A673 (cell line): ENCODE measurements around the gene PCNX1. TPM values are rescaled to one million over a fixed set of nuclear protein-coding genes. Genes with fewer than 3 reads are reported as not detected.

ENCODE experiments used
- BruUV-seq: library from RNA; stranded (reverse); fragments of 400-500 nt; replicated peaks from 2 replicates; lab custom pipeline; 2021; lab: Mats Ljungman, UMichigan
- CTCF ChIA-PET: fragments of 300-600 bp; sonication (Branson Sonifier 250); formaldehyde crosslinking; loops from one replicate; lab custom pipeline; 2022; ENCODE audit warnings: antibody characterized with exemption; lab: Charles Lee
- POLR2A ChIA-PET: fragments of 300-600 bp; sonication (Branson Sonifier 250); formaldehyde crosslinking; loops from one replicate; lab custom pipeline; 2022; ENCODE audit warnings: antibody characterized with exemption; ENCODE audit not compliant: low non-redundant PET; lab: Charles Lee
- DNase-seq: peaks from one replicate; pipeline ENCODE4 v3.0.0-alpha.2; 2015; ENCODE audit warnings: low spot score
- H3K27ac ChIP-seq: fragments of 200-600 bp; sonication (generic); 2 replicates; pipeline ENCODE4 v1.5.1; 2016; ENCODE audit warnings: mixed run types, low read depth, mild to moderate bottlenecking, mixed read lengths, antibody characterized with exemption, low read length; ENCODE audit not compliant: poor library complexity, severe bottlenecking
- H3K27me3 ChIP-seq: fragments of 200-600 bp; sonication (generic); replicated peaks from 2 replicates; pipeline ENCODE4 v1.6.1; 2017; ENCODE audit warnings: mixed run types, low read depth, mild to moderate bottlenecking, mixed read lengths, antibody characterized with exemption, low read length; ENCODE audit not compliant: insufficient read depth, poor library complexity
- H3K36me3 ChIP-seq: fragments of 200-600 bp; sonication (generic); 2 replicates; pipeline ENCODE4 v1.6.1; 2016; ENCODE audit warnings: mixed run types, mild to moderate bottlenecking, mixed read lengths, antibody characterized with exemption, low read length; ENCODE audit not compliant: insufficient read depth, poor library complexity, severe bottlenecking
- H3K4me1 ChIP-seq: fragments of 200-600 bp; sonication (generic); 2 replicates; pipeline ENCODE4 v1.6.1; 2017; ENCODE audit warnings: mixed run types, mild to moderate bottlenecking, mixed read lengths, antibody characterized with exemption, low read length; ENCODE audit not compliant: insufficient read depth, poor library complexity, severe bottlenecking
- H3K4me3 ChIP-seq: fragments of 200-600 bp; sonication (generic); 2 replicates; pipeline ENCODE4 v1.5.1; 2016; ENCODE audit warnings: low read depth, mixed run types, mild to moderate bottlenecking, mixed read lengths, low read length; ENCODE audit not compliant: poor library complexity, severe bottlenecking
- H3K9me3 ChIP-seq: fragments of 200-600 bp; sonication (generic); 2 replicates; pipeline ENCODE4 v1.6.1; 2016; ENCODE audit warnings: mixed run types, low read depth, mild to moderate bottlenecking, mixed read lengths, antibody characterized with exemption, low read length; ENCODE audit not compliant: poor library complexity, severe bottlenecking
- EZH2 ChIP-seq: fragments of 200-600 bp; sonication (generic); IDR thresholded peaks from 2 replicates; pipeline ENCODE4 v1.6.1; 2017; ENCODE audit warnings: borderline replicate concordance, low read depth, mild to moderate bottlenecking, mixed read lengths, antibody characterized with exemption, low read length; ENCODE audit not compliant: poor library complexity, severe bottlenecking
- intact Hi-C: fragments of 100-400 bp; cut with micrococcal nuclease; formaldehyde crosslinking; loops from one replicate; pipeline ENCODE4 v1.10.0; 2022; ENCODE audit not compliant: unreplicated experiment
- total RNA-seq: library from RNA; stranded (reverse); gene quantifications from 2 replicates; pipeline ENCODE4 v1.2.3, GENCODE V29; 2021
- TF ChIP-seq, protein P1 (sequence below): fragments of 300-800, 200-600 bp; sonication (generic); conservative IDR thresholded peaks from 2 replicates; pipeline ENCODE4 v1.5.1; 2017; ENCODE audit warnings: low read depth, mild to moderate bottlenecking, antibody characterized with exemption, low read length, moderate library complexity, mixed read lengths

Gene PCNX1
- total RNA-seq, 1 experiment from 2014 or later = 60.7 TPM

- H3K4me3 ChIP-seq = no peak overlapping the region
- CTCF ChIA-PET = no interaction called here
- no TSS peak for BruUV-seq
- no peaks in the 10 kb centered on the region for H3K27me3 ChIP-seq
- DNase-seq = no peak
- no peak overlapping the region for H3K27ac ChIP-seq
- H3K9me3 ChIP-seq = peaks cover 7% of the 10 kb centered on the region
- TF ChIP-seq EZH2 = no peak
- TF ChIP-seq, protein P1, sequence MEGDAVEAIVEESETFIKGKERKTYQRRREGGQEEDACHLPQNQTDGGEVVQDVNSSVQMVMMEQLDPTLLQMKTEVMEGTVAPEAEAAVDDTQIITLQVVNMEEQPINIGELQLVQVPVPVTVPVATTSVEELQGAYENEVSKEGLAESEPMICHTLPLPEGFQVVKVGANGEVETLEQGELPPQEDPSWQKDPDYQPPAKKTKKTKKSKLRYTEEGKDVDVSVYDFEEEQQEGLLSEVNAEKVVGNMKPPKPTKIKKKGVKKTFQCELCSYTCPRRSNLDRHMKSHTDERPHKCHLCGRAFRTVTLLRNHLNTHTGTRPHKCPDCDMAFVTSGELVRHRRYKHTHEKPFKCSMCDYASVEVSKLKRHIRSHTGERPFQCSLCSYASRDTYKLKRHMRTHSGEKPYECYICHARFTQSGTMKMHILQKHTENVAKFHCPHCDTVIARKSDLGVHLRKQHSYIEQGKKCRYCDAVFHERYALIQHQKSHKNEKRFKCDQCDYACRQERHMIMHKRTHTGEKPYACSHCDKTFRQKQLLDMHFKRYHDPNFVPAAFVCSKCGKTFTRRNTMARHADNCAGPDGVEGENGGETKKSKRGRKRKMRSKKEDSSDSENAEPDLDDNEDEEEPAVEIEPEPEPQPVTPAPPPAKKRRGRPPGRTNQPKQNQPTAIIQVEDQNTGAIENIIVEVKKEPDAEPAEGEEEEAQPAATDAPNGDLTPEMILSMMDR = no peak
- POLR2A ChIA-PET = no interaction called here
- H3K36me3 ChIP-seq = peaks cover 34% of the 10 kb centered on the region
- intact Hi-C loops = no loop called here
- H3K4me1 ChIP-seq = no peaks in the 10 kb centered on the region
These were observed 129.2 kb downstream of the PCNX1 start for GRCh38 chr14:71036433-71036832.

- no peaks in the 10 kb centered on the region for H3K27me3 ChIP-seq
- intact Hi-C loops = no loop called here
- CTCF ChIA-PET = no interaction called here
- no peaks in the 10 kb centered on the region for H3K4me1 ChIP-seq
- peaks cover 52% of the 10 kb centered on the region for H3K36me3 ChIP-seq
- H3K27ac ChIP-seq = no peak overlapping the region
- H3K9me3 ChIP-seq = no peaks in the 10 kb centered on the region
- no TSS peak for BruUV-seq
- POLR2A ChIA-PET = no interaction called here
- no peak overlapping the region for H3K4me3 ChIP-seq
- TF ChIP-seq, protein P1 = no peak
- no peak for TF ChIP-seq EZH2
- DNase-seq = no peak
These were observed 141.1 kb downstream of the PCNX1 start for GRCh38 chr14:71048393-71048792.

GRCh38 chr14:71049435-71050133 lies 142.3 kb downstream of the PCNX1 start:
- DNase-seq = peak; percentile 23
- no peak for TF ChIP-seq EZH2
- TF ChIP-seq, protein P1 = no peak
- no peak overlapping the region for H3K27ac ChIP-seq
- intact Hi-C loops = no loop called here
- no peaks in the 10 kb centered on the region for H3K9me3 ChIP-seq
- no peak overlapping the region for H3K4me3 ChIP-seq
- no TSS peak for BruUV-seq
- H3K27me3 ChIP-seq = no peaks in the 10 kb centered on the region
- ChIA-PET POLR2A (no interaction called here), CTCF (no interaction called here)
- H3K36me3 ChIP-seq = peaks cover 50% of the 10 kb centered on the region
- no peaks in the 10 kb centered on the region for H3K4me1 ChIP-seq
